Thyroid gland (tissue), 4 donors: ENCODE measurements around the gene KANSL2.

Experiments
- CTCF ChIP-seq, 6 experiments: fragments of 200-600 bp in 3 of 6; fragments of 450-650 bp in 3 of 6; sonication (generic) in 3 of 6; IDR thresholded peaks; one replicate each; pipeline ENCODE4 v1.5.1; 2016 to 2019; ENCODE audit warnings: antibody characterized with exemption in 6 of 6, mild to moderate bottlenecking in 2 of 6, inconsistent platforms in 1 of 6, moderate library complexity in 1 of 6
- POLR2A ChIP-seq, 2 donors: fragments of 450-650 bp; IDR thresholded peaks; one replicate each; pipeline ENCODE4 v1.6.1; 2017; ENCODE audit warnings: antibody characterized with exemption in 2 of 2, mild to moderate bottlenecking in 2 of 2, moderate library complexity in 1 of 2

- TF ChIP-seq POLR2A (IDR thresholded peaks at IDR 0.05) (peak; percentile 84 to 99), CTCF (IDR thresholded peaks at IDR 0.05) (no peak)
Observed at GRCh38 chr12:48681710-48682532, at the start of gene KANSL2.
